Activated effector memory CD4-positive, alpha-beta T cell treated with anti-CD3 and anti-CD28 coated beads, Interleukin-2, amount 50 U/mL, for 16 hours (primary cell): ENCODE results near the gene GLRX.
"Not testable (repeated sequence)": the region's sequence is repeated elsewhere in the genome, so short reads cannot be mapped to it uniquely, and the experiment has no call there.

Experiments used
- DNase-seq: peaks from one replicate; pipeline ENCODE4 v3.0.0-alpha.2; 2020

GLRX gene

DNA sequence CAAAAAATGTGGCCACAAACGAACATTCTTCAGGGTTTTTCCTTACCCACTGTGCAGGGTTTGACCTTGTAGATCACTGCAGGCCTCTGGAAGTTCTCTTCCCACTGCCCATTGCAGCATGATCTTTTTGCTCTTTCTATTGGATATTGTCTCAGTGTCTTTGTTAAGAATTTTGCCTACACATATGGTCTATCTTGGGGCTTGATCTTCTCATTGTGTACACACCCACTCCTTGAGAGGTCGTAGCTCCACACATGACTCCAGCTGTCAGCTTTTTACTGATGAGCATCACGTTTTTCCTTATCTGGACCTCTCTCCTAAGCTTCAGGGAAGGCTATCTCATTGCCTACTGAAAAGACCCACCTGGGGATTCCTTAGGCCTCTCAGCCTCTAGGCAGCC lies 3.0 kb upstream of the GLRX start:
- no peak for DNase-seq

DNA sequence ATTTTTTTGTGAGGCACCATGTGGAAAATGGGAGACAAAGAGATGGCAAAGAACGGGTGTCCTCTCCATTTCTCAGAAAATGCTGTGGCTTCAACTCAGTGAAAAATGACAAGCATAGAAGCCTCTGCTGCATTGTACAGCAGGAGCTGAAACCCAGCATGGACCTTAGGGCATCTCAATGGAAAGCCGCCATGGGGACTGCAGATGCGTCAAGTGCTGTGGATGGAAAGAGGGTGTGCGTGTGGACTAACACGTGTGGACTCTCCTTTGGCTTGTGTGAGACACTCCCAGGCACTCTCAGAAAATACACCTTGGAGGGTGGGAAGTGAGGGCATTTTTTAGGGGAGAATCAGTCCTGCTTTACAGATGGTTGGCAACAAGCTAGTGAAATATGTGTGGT lies 2.2 kb upstream of the GLRX start:
- DNase-seq: no peak

DNA sequence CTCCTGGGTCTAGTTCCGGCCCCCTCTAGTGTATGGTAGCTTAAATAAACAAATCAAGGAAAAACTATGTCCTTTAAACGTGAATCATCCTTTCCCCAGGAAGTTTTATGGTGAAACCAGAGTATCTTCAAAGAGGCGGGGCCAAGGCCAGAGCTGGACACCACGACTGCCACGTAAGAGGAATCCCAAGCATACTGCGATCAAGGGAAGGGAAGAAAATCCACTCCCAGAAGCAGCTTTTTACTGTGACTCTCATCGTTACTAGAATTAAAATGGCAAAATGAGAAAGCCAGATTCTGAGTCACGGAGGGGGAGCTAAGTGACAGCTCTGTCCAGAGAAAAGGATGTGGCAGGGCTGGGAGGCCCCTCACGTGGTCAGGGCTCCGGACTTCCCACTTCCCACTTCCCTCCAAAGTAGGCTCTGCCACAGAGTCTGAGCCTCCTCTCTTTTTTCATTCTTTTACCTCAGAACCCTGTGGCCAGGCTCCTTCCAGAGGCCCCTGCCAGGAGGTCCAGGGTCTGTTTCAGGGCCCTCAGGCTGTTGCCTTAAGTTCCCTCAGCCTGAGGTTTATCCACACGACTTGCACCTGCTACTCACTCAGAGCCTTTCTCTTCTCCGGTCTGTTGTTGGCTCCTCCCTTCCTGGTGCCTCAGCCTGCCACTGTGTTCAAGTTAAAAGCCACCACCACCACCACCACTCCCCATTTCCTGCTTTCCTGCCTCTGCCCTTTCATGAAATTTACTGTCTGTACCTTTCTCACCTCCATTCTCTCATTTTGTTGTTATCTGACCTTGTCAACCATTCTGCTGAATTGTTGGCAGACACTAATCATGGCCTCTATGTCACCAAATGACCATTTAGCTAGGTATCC lies 1.4 kb upstream of the GLRX start:
- peak; percentile 81 for DNase-seq

DNA sequence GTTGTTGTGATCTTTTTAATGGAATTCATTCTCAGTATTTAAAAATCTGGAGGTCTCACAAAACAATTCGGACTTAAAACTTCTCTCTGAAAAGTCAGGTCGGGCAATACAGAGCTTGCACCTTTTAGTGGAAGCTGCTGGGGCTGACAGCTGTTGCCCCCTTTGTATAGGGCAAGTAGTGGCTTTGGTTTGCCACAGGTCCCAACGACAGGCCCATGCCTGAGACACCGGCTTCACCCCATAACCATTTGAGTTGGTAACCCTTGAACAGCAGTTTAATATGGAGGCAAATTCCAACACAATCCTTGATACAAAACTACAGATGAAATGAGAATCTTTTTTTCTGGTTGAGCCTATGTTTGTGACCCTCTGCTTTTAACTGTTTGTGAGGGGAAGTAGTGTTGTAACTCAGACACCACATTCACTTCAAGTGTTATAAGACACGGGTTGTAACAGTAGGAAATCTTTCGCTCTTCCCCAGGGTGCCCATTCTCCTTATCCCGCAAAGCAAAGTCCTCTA lies 752 bp upstream of the GLRX start:
- no peak for DNase-seq

DNA sequence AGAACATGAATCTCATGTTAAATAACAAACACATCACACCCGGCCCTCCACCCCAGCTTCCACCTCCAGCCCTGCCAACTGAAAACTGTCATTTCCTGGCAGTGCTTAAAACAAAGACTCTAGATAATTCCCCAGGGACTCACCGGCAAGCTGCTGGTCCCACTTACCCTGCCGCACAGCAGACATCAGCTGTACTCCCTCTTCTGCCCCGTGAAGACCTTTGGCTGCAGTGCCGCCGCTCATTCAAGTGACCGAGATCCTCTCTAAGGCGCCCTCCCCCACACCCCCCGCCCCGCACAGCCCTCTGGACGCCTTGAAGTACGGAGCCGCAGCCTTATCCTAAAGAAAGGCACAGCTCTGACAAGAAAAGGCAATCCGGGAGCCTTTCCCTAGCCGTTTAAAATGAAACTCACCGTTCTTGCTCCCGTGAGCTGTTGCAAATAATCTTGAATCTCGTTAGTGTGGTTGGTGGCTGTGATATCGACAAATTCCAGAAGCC lies 434 bp downstream of the GLRX start:
- DNase-seq: peak; percentile 77

DNA sequence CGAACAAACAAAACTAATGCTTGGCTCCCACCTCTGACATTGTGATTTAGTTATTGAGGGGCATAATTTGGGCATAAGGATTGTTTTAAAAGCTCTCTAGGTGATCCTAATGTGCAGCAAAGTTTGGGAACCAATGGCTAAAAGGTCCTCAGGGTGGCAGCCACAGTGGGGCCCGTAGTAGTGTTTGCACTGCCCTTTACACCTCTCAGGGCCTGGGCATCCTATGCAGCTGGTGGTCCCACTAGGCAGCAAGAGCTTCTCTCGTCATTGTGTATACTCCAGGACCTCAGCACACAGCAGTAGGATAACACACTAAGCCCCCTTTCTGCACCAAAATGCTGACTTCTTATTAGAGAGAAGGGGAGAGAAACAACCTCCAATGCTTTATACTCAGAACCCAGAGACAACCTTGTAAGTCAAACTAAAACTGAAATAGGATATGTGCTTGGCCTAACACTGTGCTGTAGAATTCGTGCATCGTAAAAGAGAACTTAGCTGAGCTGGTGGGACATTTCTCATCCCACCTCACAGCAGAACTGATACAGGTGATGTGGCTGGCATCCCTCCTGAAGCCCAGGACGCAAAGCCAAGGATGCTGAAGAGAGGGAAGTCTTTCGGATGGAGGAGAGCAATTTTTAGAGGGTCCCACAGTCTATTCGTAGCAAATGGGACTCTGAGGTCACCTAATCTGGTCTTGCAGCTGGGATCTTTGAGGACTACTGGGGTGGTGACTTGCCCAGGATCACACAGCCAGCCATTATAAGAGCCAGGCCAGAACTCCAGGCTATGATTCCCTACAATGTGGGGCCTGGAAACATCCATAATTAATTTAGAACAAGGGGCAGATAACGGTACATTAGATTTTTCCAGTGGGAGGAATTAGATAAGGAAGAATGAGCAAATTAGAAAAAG lies 1.2 kb downstream of the GLRX start:
- no peak for DNase-seq

DNA sequence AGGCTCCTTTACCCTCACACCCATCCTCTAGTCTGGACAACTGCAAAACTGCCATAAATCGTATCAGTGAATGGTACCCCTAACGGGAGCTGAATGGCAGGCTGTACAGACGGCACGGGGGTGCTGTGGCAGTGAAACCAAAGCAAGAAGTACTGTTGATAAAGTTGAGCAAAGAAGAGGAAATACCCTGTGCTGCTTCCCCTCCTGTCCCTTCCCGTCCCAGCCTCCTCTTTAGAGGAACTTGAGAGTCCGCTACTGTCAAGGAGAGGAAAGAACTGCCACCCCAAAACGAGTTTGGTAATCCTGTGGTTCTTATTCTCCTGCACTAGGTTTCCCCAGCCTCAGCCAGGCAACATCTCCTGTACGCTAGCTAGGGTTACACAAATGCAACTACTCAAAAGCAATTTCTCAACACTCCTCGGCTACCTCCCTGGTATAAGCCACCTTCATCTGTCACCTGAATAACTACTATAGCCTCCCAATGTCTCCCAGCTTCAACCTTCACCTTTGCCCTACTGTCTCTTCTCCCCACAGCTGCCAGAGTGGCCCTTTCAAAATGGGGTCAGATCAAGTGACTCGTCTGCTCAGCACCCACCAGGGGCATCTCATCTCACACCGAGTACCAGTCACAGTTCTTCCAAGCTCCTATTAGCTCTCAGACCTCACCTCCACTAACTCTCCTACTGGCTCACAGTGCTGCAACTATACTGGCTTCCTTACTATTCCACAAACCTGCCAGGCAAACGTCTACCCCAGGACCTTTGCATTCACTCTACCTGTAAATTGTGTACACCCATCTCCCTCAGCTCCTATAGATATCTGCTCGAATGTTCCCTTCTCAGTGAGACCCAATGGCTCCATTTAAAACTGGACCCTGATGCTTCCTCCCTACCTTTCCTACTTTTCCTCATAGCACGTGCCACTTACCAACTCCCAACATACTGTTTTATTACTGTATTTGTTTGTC lies 4.1 kb downstream of the GLRX start:
- DNase-seq: peak; percentile 73

DNA sequence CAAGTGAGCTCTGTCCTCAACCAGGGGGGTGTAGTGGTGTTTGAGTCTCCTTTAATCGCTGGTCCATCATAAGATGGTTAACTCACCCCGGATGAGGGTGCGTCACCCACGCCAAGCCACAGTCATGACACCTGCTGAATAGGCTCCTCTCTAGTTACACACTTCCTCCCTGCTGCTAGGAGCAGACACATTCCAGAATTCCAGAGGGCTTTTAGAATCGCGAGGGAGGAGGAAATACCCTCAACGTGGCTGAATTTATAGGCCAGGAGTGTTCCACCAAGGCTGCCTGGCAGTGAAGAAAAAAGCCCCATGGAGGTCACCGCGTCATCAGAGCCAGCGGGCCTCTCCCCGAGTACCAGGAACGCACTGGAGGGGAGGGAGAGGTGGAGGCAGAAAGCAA lies 5.1 kb downstream of the GLRX start:
- peak; percentile 82 for DNase-seq

DNA sequence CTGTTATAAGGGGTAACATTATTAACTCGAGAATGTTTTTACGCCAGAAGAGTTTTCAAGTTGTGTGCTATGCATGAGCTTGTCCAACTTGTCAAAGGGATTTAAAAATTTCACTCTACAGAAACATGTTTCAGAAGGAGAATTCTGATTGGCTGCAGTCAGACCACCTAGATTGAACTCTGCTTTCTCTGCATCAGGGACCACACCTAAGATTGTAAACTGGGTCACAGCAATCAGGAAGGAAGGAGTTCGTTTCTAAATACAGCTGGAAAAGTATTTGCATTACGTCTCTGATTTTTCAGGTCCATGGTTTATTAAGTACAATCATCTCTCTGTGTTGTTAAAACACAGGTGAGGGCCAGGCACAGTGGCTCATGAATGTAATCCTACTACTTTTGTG lies 5.8 kb downstream of the GLRX start:
- no peak for DNase-seq

DNA sequence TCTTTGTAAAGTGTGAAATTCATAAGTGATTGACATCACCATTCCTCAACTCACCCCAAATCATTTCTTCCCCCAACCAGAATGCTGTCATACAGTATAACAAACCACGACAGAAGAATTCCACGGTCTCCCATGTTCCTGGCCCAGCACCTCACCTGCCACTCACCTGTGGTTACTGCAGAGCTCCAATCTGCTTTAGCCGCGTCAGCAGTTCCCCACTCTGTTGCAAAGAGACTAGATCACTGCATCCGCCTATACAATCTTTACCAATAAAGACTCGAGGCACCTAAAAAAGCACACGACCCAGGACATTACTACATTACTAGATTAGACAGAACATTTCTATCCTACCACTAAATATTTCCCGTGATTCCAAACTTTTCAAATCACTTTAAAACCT lies 6.2 kb downstream of the GLRX start:
- DNase-seq: no peak

DNA sequence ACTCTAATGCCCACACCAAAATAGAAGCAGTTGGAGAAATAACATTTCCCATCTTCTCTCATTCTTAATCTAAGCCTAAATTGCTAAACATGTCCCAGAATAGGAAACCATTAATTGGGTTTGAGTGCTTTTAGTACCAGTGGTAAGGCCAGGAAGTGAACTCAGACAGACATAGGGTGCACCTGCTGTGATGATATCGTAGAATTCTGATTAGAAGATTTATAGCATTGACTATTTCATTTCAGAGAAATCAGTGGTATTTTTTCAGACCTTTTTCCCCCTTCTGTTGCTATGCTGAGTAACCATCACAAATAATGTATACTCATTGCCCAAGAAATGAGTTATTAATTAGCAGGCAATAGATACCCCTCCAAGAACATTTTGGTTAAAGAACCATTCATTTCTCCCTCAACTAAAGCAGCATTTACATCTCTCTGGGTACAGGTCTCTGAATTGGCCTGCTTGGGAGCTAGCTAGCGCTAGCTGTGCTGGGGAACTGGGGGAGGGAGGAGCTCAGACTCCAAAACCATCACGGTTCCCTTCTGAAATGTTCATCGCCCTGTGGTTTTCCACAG lies 7.3 kb downstream of the GLRX start:
- DNase-seq: no peak

DNA sequence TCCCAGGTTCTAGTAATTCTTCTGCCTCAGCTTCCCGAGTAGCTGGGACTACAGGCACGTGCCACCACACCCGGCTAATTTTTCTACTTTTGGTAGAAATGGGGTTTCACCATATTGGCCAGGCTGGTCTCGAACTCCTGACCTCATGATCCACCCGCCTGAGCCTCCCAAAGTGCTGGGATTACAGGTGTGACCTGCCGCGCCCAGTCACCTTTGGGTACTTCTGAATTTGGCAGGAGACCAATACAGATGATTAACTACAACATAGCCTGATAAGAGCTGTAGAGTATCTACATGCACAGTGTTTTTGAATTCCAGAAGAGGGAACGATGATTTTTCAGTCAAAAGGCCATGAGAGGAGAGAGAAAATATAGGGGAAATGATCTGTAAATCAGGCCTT lies 9.5 kb downstream of the GLRX start:
- not testable (repeated sequence) for DNase-seq

DNA sequence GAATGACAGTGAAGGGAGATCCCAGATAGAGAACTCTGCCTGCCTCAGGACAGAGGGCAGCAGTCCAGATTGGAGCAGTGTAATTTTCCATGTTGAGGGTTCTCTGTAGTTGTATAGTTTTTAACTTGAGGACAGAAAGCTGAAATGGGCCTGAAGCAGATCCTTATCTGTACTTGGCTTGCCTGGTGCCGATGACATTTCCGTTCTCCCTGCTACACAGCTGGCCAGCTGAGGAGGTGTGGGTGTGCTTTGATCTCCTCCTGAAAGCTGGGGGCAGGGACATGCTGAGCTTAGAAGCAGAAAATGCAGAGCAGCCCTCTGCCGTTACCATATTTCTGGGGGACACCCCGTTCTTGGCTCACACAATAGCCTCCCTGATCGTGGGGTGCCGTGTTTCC lies 10.5 kb downstream of the GLRX start:
- DNase-seq: peak; percentile 75

DNA sequence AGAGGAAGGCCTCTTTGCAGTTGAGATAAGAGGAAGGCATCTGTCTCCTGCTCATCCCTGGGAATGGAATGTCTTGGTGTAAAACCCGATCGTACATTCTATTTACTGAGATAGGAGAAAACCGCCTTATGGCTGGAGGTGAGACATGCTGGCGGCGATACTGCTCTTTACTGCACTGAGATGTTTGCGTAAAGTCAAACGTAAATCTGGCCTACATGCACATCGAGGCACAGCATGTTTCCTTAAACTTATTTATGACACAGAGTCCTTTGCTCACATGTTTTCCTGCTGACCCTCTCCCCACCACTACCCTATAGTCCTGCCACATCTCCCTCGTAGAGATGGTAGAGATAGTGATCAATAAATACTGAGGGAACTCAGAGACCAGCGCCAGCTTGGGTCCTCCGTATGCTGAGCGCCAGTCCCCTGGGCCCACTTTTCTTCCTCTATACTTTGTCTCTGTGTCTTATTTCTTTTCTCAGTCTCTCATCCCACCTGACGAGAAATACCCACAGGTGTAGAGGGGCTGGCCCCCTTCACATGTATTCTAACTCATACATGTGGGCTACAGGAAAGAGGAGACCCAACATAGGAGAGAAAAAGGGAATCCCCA lies 11.0 kb downstream of the GLRX start:
- DNase-seq: not testable (repeated sequence)

DNA sequence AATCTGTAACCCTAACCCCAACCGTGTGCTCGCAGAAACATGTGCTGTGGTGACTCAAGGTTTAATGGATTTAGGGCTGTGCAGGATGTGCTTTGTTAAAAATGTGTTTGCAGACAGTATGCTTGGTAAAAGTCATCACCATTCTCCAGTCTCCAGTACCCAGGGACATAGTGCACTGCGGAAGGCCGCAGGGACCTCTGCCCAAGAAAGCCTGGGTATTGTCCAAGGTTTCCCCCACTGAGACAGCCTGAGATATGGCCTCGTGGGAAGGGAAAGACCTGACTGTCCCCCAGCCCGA lies 11.5 kb downstream of the GLRX start:
- not testable (repeated sequence) for DNase-seq

DNA sequence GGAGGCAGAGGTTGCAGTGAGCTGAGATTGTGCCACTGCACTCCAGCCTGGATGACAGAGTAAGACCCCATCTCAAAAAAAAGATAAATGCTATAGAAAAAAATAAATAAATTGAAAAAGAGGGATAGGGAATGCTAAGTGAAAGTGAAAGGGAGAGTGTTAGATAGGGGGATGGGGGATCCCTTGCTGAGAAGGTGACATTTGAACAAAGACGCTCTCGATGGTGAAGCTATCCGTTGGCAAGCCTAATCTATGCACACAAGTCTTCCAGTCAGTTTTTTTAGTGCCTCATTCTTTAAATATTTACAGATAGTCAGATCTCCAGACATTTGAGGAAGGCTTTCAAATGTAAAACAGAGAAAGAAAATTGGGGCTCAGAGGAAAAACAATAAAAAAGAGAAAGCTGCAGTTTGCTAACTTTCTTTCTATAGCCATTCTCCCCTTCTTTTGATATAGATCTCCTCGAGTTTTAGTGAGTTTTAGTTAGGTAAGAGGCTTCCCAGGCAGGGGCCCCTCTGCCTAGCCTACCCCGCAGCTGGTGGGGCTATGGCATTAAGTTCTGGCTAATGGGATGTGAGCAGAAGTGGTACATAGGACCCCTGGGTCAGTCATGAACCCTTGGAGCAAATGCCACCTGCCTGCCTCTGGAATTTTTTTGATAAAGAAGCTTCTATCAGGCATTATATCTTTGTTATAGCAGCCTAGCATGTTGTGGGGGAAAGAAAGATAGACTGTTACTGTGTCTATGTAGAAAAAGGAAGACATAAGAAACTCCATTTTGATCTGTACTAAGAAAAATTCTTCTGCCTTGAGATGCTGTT lies 12.0 kb downstream of the GLRX start:
- no peak for DNase-seq

DNA sequence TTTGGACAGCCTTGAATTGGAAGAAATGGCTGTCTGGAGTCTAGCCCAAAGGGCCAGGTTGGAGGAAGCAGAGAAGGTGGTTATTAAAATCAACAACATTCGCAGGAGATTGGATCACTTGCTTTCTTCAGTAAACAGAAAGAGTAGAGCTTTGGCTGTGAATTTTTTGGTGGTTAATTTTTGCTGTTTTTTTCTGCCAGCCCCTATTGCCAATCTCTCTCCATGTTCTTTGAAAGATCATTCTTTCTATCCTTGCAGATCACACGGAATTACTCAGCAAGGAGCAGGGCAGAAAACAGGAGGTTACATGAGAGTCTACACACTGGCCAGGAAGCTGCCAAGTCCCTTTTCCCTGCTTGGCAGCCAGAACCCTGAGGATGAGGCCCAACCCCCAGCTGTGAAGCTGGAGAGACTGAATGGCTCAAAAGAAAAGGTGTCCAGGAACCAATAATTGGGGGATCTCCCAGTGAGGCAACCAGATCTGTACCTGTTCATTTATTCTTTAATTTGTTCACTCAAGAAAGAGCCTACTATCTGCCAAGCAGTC lies 13.0 kb downstream of the GLRX start:
- no peak for DNase-seq

DNA sequence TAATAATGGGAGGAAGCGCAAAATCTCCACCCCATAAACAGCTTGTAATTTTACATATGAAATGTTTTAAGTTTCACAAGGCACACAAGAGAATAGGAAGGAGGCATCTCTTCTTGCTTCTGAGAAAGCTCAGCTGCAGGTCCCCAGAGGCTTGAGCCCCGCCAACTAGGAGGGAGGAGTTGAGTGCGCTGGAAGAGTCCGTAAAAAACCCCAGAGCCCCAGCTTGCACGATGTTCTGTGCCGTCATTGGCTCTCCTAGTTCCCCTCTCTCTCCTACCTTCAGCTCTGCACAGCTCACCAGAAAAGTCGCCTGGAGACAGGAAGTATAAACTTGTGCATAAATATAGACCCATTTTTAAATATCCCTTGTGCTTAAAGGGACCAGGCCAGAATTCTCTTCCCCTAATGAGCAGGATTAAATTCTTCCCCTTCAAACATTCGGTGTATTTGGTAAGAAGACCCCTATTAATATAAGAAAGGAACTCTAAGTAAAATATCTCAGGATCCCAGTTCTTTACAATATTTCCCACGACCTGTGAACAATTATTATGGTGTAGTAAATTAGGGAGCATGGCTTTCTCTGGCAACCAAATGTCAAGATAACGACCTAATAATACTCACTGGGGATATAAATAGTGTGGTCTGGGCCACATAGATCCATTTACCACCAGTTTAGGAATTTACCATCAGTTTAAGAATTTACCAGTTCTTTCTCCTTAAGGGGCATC lies 13.7 kb downstream of the GLRX start:
- peak; percentile 91 for DNase-seq

DNA sequence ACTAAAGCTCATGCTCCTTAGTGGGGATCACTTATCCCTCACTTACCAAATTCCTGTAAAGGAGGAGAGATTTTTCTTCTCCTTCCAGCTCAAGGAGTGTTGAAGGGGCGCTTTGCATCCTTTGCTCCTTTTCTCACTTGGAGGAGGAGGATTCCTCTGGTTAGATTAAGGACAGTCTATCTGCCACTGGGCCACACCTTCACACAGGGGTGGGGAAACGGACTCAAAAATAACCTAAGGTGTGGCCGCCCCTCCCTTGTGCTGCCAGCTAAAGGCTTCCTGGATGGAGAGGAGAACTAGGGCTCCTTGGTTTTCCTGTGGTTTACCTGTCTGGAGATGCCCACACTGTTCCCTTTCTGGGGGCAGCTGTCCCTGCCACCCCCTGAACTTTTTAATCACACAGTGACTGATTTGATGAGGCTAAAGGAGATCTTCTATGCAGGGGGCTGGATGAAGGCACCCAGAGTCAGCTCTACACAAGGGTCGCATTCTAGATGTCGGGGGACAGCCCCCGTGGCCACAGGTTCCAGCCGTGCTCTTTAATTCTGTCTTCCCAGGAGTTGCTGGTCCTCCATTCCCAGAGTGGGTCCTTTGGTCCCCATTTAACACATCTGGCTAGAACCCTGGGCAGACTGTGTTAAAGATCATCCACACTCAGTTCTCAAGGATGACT lies 14.4 kb downstream of the GLRX start:
- no peak for DNase-seq
